H54 (cell line): ENCODE results near the gene GYPA.
"Not testable (repeated sequence)": the region's sequence is repeated elsewhere in the genome, so short reads cannot be mapped to it uniquely, and the experiment has no call there.

Experiments used
- DNase-seq: peaks from one replicate; pipeline ENCODE4 v3.0.0; 2011; ENCODE audit warnings: low spot score, mixed read lengths; ENCODE audit not compliant: insufficient read length
- FAIRE-seq: peaks from 3 replicates; lab custom pipeline; 2011; peaks lifted over from hg19 to GRCh38; lab: Jason Lieb, UNC
- POLR2A ChIP-seq: IDR thresholded peaks from 2 replicates; pipeline ENCODE4 v1.6.1; 2011; ENCODE audit warnings: low read depth, mild to moderate bottlenecking, low read length

The GYPA gene

DNA sequence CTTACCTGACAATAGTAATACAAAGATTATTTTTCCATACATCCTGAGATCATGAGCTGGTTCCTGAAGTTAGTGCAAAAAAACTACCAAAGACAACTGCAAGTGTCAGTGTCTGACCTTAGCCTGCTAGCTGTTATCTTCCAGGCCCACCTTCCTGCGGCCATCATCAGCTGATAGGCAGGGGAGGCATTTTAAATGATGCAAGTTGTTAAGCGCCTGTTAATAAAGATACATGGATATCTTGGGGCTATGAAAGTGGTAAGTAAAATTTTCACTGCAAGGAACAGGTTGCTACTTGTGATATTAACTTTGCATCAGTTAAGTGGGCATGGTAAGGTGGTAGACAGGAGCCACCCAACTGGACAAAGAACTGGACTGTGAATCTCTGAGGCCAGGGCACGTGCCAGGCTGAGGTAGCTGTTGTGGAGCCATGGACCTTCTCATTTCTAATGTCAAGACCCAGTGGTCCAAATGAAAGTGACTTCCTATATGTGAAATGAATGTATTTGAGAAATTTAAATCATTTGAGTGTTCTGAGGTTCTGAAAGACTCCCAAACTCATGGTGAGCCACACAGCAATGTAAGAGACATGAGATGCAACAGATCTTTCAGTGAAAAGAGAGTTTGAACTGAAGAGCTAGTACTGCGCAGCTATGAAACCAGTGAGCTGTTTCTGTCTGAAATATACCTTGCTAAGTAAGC lies at the start of gene GYPA:
TSS of gene GYPA (minus strand) at position 125 of the 702 bp plus-strand sequence. CDS start at position 42, 83 bp downstream.
- not testable (repeated sequence) for FAIRE-seq, DNase-seq

DNA sequence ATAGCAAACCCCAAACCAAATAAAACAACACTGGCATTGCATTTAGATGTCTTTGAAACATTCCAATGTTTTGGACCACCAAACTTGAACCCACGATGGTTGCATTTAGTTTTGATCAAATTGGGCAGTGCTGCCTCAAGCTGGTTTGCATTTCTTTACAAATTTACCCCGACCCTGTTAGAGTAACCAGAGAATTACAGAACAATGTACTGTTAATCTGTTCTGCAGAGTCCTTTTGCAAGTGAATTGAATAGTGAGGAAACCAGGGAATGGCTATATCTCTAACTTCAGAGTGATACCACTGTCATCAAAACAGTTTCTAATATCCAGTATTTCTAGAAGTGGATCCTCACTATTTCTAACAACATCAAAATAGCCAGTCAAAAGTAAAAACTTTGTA lies 49.5 kb upstream of the GYPA start:
- DNase-seq (no peak), FAIRE-seq (no peak)
- TF ChIP-seq POLR2A: no peak

DNA sequence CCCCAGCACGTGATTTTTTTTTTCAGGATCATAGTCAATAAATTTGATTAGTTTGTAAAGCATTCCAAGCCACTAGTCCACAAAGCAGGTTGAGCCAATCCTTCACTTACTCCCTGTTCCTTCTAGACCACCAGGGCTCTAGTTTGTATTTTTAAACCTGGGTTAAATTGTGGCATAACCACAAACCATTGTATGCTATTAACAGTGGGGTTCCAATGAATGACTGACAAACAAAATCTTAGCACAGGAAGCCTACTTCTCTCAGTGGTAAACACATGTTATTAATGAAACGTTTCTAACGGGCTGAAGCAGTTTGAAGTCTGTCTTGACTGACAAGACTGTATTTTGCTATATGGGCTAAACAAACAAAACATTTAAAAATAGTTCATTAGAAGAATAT lies 48.6 kb upstream of the GYPA start:
- no peak for TF ChIP-seq POLR2A
- DNase-seq: no peak
- no peak for FAIRE-seq

DNA sequence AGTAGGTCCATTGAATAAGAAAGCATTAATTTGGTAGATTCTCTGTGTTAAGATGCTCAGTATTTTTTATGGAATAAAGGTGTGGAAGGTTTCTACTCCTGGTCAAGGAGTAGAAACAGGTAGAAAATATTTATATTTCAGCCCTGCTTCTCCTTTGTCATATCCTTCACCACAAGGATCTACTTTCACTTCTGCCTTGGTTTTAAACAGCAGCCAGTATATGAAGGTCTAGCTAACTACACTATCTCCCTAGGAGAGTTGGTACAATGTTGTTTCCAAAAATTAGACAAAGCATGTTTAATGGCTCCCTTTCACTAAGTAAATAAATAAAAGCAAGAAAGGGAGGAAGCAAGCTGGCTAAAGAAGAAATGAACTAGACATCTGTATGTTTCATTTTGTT lies 44.6 kb upstream of the GYPA start:
- DNase-seq (no peak), FAIRE-seq (no peak)
- TF ChIP-seq POLR2A: no peak

DNA sequence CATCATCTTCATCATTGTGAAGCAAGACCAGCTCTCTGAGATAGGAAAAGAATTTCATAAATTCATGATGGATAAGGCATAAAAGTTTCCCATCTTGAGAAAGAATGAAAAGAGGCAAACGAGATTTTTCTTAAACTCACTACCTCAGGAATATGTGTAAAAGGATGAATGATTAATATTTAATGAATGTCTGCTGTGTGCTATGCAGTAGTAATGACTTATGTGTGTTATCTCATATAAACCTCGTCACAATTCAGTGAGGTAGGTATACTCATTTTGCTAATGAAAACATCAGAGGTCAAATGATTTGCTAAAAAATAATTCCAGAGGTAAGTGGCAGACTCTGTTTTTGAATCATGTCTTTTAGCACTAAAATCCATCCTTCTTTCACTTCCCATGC lies 42.6 kb upstream of the GYPA start:
- DNase-seq: no peak
- TF ChIP-seq POLR2A: no peak
- no peak for FAIRE-seq

DNA sequence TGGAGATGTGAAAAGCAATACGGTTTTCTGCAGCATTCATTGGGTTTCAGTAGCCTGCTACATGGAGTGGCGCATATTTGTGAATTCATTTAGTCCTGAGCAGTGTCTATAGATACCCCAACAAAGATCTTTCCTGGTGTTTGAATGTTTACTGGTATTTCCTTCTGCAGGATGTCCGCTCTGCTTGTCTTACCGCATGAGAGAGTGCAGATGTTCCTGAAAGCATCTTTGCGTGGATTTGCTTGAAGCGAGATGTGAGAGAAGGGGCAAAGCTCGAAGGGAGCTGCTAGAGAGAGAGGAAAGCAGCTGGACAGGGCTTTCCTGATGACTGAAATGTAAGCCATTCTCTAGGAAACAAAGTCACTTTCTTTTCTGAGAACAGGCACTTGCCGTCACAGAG lies 40.9 kb upstream of the GYPA start:
- TF ChIP-seq POLR2A: no peak
- FAIRE-seq: no peak
- no peak for DNase-seq

DNA sequence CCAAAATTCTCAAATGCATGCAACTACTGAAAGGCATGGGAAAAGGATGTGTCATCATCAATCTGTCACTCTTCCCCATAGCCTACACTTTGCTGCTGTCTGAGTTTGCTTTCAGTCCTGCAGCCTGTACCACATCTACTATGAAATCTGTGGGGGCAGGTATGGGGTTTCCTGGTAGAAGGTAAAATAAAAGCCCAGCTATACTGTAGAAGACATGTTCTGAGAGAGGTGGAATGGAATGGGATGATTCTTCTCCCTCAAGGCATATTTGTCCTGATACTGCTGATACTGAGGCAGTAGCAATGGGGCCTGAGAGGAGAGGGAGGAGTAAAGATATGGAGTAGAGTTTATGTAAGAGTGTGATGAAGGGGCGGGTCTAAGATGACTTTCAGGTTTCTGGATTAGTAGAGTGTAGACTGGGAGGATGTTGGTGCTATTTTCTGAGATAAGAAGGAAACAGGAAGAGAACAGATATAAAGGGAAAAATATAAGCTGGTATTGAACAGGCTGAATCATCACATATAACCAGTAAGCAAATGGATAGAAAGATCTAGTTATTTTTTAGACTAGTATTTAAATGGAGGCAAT lies 38.7 kb upstream of the GYPA start:
- FAIRE-seq (no peak), DNase-seq (no peak)
- no peak for TF ChIP-seq POLR2A

DNA sequence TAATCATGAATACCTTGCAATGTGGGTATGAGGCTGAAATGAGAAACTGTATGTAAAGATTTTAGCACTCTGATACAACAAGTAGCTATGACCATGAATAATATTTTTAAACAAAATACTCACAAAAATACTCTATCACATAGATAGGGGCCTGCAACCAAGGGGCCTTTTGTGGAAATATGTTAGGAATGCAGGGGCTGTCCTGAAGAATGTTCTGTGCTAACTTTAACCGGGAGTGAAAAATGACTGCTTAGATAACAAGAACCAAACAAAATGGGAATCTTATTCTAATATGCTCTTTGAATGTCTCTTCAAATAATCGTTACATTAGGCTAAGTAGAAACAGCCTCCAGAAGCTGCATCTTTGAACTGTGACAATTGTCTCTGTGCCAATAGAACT lies 37.9 kb upstream of the GYPA start:
- TF ChIP-seq POLR2A: no peak
- FAIRE-seq: no peak
- DNase-seq: no peak

DNA sequence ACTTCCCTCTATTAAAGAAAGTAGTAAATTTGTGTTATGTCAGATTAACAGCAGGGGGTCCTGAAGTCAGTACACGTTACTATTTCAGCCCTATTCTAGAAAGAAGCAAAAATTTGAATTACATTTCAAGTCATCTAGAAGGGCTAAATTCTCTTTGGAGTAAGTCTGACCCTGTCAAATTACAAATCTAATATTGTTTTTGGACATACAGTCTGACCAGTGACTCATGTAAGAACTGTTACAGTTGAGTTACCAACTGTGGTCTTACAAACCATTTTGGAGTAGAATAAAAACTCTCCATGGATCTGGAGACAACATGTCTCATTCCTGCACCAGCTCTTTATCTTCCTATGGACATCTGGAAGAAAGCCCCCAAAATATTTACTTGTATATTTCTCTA lies 36.0 kb upstream of the GYPA start:
- DNase-seq (no peak), FAIRE-seq (no peak)
- no peak for TF ChIP-seq POLR2A

DNA sequence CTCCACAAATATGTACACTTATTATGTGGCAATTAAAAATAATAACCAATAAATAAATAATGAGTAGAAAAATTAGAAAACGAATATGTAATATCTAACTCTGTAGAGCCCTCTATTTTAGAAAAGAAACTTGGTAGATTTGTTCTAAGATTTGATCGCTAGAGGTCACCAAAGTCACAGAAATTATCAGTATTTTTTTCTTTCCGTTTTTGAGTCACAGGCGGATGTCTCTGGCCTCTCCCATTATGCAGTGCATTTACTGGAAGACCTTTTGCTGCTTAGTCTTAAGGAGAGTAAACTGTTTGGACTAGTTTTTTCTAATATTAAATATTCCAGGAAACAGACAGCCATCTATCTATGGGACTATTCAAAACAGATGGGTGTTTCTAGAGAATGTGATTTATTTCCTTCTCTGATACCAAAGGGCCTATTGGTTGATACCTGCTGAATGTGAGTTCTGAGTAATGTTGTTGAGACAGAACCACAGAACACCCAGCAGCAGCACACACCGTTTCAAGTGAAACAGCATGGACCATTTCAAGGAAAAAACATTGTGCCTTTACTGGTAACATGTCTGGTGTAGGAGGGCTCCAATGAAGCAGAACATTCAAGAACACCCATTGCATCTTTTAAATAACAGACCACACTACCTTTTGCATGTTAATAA lies 34.0 kb upstream of the GYPA start:
- no peak for TF ChIP-seq POLR2A
- FAIRE-seq (no peak), DNase-seq (peak; percentile 6)

DNA sequence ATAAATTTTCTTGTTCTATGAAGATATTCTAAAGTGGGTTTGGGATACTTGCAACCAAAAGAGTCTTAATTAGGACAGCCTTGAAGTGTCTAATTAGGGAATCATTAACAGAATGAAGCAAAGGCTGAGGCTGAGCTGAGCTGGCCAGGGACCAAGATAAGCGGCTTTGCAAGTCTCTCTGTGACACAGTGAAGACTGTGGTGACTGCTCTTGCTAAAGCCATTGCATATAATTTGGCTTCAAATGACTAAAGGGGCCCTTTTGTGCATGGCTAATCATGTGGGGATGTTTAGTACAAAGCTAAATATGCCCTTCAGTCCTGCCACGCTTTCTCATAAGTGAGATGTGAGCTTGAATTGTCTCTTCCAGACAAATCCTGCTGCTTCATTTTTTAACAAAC lies 31.2 kb upstream of the GYPA start:
- TF ChIP-seq POLR2A: no peak
- DNase-seq: no peak
- FAIRE-seq: no peak

DNA sequence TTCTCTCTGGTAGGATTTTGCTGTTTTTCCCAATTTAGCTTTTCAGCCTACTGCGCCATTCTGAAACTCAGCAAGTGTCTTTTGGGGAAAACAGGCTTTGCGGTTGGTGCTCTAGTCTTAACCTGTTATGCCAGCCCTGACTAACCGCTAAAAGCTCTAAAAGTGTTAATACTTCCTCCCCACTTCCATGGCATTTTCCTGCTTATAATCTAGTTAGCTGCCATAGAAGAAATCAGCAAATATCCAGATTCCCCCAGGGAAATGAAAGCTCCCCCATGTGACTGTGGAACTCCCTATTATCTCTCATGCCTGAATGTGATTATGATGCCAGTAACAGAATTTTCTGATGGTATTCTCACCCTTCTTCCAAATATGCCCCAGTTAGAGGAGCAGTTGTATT lies 28.7 kb upstream of the GYPA start:
- no peak for FAIRE-seq
- TF ChIP-seq POLR2A: no peak
- no peak for DNase-seq

DNA sequence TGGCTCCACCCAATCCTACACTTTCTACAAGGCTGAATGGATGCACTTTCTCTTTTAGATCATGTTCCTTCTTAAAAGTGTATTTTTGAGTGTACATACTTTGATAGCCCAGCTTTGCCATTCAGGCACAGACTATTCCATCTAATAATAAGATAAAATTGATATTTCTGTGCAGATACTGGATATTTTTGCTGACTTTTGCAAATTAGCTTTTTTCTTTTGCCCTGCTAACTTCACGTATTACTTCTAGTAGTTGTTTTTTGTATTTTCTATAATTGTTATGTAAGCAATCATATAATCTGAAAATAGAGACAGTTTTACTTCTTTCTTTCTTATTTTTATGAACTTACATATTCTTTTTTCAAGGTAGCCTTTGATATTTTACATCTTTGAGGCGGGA lies 13.5 kb upstream of the GYPA start:
- DNase-seq: no peak
- TF ChIP-seq POLR2A: no peak
- FAIRE-seq: no peak

DNA sequence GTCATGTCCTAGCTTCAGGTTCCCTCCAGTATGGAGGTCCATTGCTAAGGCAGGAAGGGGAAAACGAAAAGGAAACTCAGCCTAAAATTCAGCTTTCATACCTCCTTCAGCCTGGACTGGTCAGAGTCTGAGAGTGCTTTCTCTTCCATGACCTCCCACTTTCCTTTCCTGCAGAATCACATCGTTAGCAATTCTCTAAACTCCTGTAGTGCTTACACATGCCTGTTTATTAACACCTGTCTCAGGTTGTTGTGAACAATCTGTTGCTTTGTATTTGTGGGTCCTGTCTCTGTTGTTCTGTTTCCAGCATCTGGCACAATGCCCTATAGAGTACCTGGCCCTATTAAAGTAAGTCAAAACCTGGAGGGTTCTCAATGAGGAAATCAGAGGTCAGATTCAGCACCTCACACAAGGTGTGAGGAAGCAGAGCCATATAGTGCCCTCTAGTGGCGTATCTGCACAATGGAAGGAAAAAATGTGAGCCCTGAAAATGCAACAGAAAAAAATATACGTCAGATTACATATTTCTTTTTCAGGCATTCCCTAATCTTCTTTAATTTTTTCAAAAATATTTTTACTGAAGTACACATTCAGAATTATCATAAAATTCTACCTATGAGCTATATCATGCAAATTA lies 2.3 kb upstream of the GYPA start:
- FAIRE-seq, DNase-seq: not testable (repeated sequence)
